AG10803 (cell line): ENCODE measurements around the gene SCD5.

Source experiments
- DNase-seq: peaks from one replicate; pipeline ENCODE4 v3.0.0; 2010; ENCODE audit warnings: low read depth
- H3K4me3 ChIP-seq: 2 replicates; pipeline ENCODE4 v1.5.1; 2011; ENCODE audit warnings: mild to moderate bottlenecking, low read length, control low read depth
- TF ChIP-seq, protein P1 (sequence below): conservative IDR thresholded peaks from 2 replicates; pipeline ENCODE4 v1.5.1; 2011; ENCODE audit warnings: mild to moderate bottlenecking, low read length, control low read depth, inconsistent platforms

The SCD5 gene

DNA sequence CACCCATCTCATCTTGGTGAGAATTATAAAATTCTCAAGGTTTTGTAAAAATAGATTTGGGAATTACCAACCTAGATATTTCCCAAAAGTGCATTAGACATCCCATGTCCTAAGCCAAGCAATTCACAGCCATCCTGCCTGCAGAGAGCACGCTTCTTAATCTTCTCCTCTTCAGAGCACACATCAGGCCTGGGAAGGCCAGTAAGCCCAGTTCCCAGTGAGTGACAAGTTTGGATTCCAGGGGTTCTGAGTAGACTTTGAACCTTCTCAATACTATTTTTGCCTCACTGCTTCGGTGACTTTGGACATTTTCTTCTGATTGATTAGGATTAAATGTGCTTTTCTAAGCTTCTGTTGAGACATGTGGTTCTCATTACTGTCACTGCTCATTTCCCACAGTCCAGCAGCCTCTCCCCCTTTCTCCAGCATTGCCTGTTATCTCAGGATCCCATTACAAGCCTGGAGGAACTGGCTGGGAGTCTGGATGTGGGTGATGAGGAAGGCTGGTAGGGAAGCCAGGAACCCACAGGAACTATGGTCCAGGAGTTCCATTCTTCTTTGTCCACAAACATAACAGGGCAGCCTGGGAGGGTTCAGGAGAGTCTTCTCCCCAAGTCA, 180.4 kb downstream of the SCD5 start:
- DNase-seq: peak; percentile 64

DNA sequence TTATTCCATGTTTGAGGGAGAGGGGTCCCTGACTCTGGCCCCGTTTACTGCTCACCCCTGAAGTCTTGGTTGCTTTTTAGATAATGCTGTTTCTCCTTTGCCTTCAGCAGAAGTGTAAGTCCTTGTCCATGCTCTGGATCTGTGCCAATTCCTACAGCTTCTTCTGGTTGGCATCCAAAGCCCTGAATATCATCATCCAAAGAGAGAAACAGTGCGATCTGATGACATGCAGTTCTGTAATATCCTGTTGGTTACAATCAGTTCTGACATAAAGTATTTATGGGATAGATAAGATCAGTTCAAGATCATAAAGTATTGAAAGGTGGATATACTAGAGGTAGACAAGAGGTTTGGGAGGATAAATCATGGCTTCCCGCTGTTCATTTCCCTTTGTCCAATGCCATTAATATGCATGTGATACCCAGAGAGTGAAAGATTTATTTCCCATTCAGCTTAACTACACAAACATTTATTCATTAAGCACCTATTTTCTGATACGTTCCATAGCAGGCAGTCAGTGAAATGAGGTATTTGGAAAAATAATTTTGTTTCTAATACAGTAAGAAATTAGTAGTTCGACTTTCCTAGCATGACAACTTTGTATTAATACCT, 183.7 kb downstream of the SCD5 start:
- no peak for DNase-seq
- TF ChIP-seq, protein P1, sequence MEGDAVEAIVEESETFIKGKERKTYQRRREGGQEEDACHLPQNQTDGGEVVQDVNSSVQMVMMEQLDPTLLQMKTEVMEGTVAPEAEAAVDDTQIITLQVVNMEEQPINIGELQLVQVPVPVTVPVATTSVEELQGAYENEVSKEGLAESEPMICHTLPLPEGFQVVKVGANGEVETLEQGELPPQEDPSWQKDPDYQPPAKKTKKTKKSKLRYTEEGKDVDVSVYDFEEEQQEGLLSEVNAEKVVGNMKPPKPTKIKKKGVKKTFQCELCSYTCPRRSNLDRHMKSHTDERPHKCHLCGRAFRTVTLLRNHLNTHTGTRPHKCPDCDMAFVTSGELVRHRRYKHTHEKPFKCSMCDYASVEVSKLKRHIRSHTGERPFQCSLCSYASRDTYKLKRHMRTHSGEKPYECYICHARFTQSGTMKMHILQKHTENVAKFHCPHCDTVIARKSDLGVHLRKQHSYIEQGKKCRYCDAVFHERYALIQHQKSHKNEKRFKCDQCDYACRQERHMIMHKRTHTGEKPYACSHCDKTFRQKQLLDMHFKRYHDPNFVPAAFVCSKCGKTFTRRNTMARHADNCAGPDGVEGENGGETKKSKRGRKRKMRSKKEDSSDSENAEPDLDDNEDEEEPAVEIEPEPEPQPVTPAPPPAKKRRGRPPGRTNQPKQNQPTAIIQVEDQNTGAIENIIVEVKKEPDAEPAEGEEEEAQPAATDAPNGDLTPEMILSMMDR: no peak
- no peak overlapping the region for H3K4me3 ChIP-seq

More for the DNA sequence above, 180.4 kb downstream of the SCD5 start:
- no peak overlapping the region for H3K4me3 ChIP-seq
- TF ChIP-seq, protein P1: no peak

DNA sequence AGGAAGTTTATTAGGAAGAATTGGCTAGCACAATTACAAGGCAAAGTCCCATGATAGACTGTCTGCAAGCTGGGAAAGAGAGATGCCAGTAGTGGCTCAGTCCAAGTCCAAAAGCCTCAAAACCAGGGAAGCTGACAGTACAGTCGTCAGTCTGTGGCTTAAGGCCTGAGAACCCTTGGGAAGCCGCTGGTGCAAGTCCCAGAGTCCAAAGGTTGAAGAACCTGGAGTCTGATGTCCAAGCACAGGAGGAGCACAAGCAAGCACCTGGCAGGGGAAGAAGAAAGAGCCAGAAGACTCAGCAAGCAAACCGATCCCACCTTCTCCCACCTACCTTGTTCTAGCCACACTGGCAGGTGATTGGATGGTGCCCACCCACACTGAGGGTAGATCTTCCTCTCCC, 185.5 kb downstream of the SCD5 start:
- no peak for DNase-seq
- TF ChIP-seq, protein P1: no peak
- H3K4me3 ChIP-seq: no peak overlapping the region

DNA sequence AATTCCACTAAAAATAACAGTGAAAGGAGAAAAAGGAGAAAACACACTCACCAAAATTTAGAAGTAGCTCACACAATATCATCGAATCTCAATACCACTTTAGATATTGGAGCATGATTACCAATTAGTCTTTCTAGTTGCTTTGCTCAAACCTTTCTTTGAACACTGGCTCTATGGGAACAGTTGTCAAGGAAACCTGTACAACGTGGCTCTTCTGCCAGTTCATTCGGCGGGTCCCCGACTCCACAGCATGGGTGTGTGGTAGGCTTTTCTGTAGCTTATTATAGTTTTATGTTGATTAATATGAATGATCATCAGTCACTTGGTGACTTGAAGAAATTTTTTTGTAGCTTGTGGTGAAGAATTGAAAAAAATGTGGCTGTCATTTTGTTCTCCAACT, 186.6 kb downstream of the SCD5 start:
- DNase-seq: no peak
- no peak overlapping the region for H3K4me3 ChIP-seq
- TF ChIP-seq, protein P1: no peak

DNA sequence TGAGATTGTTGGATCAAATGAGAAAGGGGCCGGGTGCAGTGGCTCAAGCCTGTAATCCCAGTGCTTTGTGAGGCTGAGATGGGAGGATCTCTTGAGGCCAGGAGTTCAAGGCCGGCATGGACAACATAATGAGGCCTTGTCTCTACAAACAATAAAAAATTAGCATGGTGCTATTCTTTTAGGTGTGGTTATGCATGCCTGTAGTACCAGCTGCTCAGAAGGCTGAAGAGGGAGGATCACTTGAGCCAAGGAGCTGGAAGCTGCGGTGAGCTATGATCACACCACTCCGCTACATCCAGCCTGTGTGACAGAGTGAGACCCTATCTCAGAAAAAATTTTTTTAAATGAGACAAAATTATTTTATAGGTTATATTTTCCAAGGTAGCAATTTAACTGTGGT, 187.1 kb downstream of the SCD5 start:
- H3K4me3 ChIP-seq: no peak overlapping the region
- DNase-seq: no peak
- TF ChIP-seq, protein P1: no peak

DNA sequence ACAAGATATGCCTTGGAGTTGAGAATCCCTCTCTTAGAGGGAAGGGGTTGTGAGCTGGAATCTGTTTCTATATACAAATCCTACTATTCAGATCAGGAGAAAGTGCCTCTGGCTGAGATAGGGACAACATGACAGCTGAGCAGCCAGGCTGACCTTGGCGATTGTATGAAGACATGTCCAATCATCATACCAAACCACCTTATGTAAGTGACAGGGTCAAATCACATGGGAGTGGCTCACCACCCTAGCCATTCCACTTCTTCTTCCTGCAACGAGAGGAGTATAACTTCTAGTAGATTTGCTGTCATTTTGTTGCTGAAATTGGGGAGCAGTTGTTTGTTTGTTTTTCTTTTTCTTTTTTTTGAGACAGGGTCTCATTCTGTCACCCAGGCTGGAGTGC, 188.6 kb downstream of the SCD5 start:
- TF ChIP-seq, protein P1: no peak
- no peak for DNase-seq
- H3K4me3 ChIP-seq: no peak overlapping the region

DNA sequence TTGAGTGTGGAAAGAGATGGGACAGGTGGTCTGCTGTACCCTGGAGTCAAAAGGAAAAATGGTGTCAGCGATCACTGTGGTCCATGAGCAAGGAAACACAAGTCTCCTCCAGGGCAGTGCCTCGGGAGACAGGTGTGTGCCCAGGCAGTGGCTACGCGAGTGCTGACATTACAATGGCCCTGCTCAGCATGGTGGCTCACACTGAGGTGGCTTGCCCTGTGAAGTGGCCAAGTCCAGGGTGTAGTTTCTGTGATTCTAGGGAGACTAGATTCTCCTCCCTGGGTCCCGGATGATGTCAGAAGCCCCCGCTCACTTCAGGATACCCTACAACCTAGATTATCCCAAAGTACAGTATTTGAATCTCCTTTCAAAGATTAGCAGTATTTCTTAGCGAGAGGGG, 192.0 kb downstream of the SCD5 start:
- DNase-seq: no peak
- TF ChIP-seq, protein P1: no peak
- no peak overlapping the region for H3K4me3 ChIP-seq
